ENCODE measurements around the gene WNT2B.

- TF ChIP-seq CTCF (IDR thresholded peaks at IDR 0.05) = no peak
- TF ChIP-seq EZH2 (IDR thresholded peaks at IDR 0.05; ENCODE audit: borderline replicate concordance, insufficient read depth, low read depth, low read length, poor library complexity, severe bottlenecking) = no peak
Observed at GRCh38 chr1:112488141-112488540, 20.6 kb upstream of the WNT2B start.
